Choroid plexus epithelial cell (primary cell): Measurements from ENCODE around the gene RAB4B.

Experiments
- DNase-seq: peaks from one replicate; pipeline ENCODE4 v3.0.0-alpha.2; 2010; ENCODE audit warnings: low read depth
- H3K4me3 ChIP-seq: 2 replicates; pipeline ENCODE4 v1.5.1; 2011; ENCODE audit warnings: low read depth, mild to moderate bottlenecking, control low read depth, low read length, moderate library complexity
- TF ChIP-seq, protein P1 (sequence below): conservative IDR thresholded peaks from 2 replicates; pipeline ENCODE4 v1.5.1; 2011; ENCODE audit warnings: low read depth, mild to moderate bottlenecking, control low read depth, inconsistent platforms, low read length, moderate library complexity

RAB4B gene

DNA sequence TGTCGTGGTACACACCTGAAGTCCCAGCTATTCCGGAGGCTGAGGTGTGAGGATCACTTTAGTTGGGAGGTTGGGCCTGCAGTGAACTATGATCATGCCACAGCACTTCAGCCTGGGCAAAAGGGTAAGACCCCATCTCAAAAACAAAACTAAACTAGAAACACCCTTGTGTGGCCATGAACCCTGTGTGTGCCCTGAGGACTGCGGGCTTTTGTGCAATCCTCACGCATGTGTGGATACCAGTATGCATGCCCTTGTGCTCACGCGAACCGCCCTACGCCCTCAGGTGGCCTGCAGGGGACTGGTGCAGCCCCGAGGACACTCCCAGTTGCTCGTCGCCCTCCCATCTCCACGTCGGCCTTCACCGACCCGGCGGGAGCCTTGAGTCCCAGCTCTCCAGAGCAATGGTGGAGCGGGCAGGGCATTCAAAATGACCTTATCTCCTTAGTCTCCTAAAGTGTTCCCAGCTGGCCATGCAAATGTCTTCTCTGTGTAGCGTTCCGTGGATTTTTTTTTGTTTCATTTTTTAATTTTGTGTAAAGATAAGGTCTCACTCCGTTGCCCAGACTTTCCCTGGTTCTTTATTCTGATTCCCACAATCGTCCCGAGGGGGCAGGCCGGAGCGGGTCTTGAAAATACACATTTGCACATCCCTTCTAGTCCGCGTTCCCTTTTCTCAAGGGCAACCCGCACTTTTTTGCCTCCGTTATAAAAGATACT is 20.1 kb downstream of the RAB4B start:
- peak; percentile 56 for DNase-seq
- peak overlapping the region; percentile 63 for H3K4me3 ChIP-seq
- TF ChIP-seq, protein P1, sequence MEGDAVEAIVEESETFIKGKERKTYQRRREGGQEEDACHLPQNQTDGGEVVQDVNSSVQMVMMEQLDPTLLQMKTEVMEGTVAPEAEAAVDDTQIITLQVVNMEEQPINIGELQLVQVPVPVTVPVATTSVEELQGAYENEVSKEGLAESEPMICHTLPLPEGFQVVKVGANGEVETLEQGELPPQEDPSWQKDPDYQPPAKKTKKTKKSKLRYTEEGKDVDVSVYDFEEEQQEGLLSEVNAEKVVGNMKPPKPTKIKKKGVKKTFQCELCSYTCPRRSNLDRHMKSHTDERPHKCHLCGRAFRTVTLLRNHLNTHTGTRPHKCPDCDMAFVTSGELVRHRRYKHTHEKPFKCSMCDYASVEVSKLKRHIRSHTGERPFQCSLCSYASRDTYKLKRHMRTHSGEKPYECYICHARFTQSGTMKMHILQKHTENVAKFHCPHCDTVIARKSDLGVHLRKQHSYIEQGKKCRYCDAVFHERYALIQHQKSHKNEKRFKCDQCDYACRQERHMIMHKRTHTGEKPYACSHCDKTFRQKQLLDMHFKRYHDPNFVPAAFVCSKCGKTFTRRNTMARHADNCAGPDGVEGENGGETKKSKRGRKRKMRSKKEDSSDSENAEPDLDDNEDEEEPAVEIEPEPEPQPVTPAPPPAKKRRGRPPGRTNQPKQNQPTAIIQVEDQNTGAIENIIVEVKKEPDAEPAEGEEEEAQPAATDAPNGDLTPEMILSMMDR, result peak; percentile 70

DNA sequence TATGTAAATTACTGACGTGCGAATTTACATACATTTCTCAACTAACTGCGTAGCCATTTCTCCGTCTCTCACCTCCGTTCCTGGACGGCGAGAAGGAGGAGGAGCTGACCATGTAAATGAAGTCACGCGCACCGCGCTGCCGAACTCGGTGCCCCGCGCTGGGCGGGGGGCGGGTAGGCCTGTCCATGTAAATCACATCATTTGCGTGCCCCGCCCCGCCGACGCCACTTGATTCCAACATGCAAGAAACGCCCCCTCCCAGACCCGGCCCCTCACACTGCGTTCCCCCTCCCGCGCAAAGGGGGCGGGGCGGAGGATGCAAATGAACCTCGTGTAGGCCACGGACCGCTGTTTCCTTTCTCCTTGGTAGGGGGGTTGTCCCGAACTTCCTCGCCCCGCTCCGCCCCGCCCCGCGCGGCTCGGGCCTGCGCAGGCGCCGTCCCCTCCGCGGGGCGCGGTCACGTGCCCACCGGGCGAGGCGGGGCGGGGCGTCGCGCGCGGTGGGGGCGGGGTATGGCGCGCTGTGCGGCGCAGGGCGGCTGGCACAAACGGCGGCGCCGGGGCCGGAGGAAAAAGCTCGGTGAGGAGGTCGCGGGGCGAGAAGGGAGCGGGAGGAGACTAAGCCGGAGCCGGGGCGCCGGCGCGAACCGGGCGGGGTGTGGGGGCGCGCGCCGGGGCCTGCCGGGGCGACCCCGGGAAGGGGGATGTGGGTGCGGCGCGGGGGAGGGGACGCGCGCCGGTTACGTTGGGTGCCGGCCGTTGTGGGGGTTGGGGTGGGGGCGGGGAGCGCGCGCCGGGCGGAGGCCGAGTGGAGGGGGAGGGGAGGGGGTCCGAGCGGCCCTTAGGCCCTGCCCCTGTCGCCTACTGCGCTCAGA is 20.9 kb downstream of the RAB4B start, which contains the start of gene EGLN2:
EGLN2 (plus strand) TSS at position 509 of the 875 bp plus-strand sequence. CDS start 1,382 bp downstream, outside the sequence.
- H3K4me3 ChIP-seq, result peak within 1 kb of the TSS; percentile 92
- TF ChIP-seq, protein P1, result no peak
- DNase-seq, result peak; percentile 100

DNA sequence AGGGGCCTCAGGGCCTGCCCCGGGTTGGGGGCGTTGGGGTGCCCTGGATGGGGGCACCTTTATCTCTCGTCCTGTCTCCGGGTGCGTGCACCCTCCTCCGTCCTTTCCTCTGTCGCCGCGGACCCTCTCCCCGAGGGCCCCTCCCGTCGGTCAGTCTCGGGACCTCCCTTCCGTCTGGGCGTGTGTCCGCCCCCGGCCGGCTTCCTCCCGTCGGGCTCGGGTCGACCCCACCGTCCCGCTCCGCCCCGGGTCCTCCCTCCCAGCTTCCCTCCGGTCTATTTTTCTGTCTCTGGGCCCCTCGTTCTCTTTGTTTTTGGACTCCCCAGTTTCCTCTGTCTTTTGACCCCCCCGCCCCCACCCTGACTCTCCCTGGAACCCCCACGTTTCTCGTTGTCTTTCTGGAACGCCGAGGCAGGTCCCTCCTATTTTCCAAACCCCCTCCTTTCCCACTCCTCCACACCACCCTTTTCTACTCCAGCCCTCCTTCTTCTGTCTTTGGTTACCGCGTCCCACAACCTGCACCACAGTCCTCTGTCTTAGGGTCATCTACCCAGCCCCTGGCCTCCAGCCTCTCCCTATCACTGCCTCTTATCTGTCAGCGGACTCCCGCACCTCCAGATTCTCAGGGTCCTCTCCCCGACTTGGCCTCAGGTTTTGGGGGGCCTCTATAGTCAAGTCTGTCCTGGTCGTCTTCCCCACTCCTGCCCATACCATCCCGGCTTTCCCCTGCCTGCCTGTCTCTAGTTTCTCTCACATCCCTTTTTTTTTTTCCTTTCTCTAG is 21.7 kb downstream of the RAB4B start:
- peak; percentile 42 for DNase-seq
- TF ChIP-seq, protein P1, result no peak
- H3K4me3 ChIP-seq, result peak overlapping the region; percentile 92

DNA sequence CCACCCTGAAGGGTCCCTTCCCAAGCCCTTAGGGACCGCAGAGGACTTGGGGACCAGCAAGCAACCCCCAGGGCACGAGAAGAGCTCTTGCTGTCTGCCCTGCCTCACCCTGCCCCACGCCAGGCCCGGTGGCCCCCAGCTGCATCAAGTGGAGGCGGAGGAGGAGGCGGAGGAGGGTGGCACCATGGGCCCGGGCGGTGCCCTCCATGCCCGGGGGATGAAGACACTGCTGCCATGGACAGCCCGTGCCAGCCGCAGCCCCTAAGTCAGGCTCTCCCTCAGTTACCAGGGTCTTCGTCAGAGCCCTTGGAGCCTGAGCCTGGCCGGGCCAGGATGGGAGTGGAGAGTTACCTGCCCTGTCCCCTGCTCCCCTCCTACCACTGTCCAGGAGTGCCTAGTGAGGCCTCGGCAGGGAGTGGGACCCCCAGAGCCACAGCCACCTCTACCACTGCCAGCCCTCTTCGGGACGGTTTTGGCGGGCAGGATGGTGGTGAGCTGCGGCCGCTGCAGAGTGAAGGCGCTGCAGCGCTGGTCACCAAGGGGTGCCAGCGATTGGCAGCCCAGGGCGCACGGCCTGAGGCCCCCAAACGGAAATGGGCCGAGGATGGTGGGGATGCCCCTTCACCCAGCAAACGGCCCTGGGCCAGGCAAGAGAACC is 22.4 kb downstream of the RAB4B start:
- no peak for DNase-seq
- H3K4me3 ChIP-seq, result peak overlapping the region; percentile 92
- TF ChIP-seq, protein P1, result no peak

DNA sequence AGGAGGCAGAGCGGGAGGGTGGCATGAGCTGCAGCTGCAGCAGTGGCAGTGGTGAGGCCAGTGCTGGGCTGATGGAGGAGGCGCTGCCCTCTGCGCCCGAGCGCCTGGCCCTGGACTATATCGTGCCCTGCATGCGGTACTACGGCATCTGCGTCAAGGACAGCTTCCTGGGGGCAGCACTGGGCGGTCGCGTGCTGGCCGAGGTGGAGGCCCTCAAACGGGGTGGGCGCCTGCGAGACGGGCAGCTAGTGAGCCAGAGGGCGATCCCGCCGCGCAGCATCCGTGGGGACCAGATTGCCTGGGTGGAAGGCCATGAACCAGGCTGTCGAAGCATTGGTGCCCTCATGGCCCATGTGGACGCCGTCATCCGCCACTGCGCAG is 22.9 kb downstream of the RAB4B start:
- H3K4me3 ChIP-seq, result peak overlapping the region; percentile 92
- DNase-seq, result no peak
- TF ChIP-seq, protein P1, result no peak

DNA sequence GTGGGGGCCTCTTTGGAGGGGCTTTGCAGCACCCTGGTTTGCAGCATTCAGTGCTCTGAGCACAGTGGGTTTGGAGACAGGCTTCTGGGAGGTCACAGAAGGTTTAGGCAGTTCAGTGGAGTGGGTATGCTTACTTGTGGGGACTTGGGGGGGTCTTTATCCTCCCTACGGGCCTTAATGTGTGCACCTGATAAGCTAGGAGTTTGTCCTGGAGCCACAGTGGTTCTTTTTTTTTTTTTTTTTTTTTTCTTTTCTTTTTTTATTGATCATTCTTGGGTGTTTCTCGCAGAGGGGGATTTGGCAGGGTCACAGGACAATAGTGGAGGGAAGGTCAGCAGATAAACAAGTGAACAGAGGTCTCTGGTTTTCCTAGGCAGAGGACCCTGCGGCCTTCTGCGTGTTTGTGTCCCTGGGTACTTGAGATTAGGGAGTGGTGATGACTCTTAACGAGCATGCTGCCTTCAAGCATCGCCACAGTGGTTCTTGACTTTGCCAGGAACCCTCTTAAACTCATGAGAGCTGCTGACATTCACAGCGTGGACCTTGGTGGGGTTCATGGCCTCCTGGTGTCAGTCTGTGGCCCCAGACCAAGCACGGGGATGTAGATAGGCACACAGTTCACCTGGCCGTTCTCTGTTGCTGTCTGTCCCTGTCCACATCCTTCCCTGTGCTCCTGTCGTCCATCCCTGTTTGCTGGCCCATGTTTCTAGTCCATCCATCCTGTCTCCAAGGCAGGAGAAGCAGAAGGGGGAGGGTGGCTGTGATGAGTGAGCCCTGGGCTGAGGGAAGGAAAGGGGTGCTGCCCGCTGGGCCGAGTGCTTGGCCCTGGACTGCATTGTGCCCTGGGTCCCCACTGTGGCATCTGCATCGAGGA is 23.6 kb downstream of the RAB4B start:
- TF ChIP-seq, protein P1, result no peak
- no peak for DNase-seq
- peak overlapping the region; percentile 92 for H3K4me3 ChIP-seq
